HFFc6 (cell line): ENCODE measurements around the gene PGAP3. TPM values are rescaled to one million over a fixed set of nuclear protein-coding genes. Genes with fewer than 3 reads are reported as not detected.

Experiments used
- DNase-seq: peaks from one replicate; pipeline ENCODE4 v3.0.0-alpha.2; 2018
- H3K27ac Mint-ChIP-seq: 2 replicates; pipeline ENCODE4 v1.8.0; 2020; ENCODE audit warnings: mild to moderate bottlenecking, mixed read lengths
- H3K27me3 Mint-ChIP-seq: 2 replicates; pipeline ENCODE4 v1.8.0; 2021; ENCODE audit warnings: mild to moderate bottlenecking, moderate library complexity, mixed read lengths; ENCODE audit not compliant: insufficient read depth
- H3K36me3 Mint-ChIP-seq: 2 replicates; pipeline ENCODE4 v1.8.0; 2021; ENCODE audit warnings: low read depth, mixed read lengths
- H3K4me1 Mint-ChIP-seq: 2 replicates; pipeline ENCODE4 v1.8.0; 2020; ENCODE audit warnings: low read depth, mixed read lengths
- H3K4me3 Mint-ChIP-seq: 2 replicates; pipeline ENCODE4 v1.8.0; 2020; ENCODE audit warnings: mild to moderate bottlenecking, moderate library complexity, mixed read lengths
- H3K9me3 Mint-ChIP-seq: 2 replicates; pipeline ENCODE4 v1.8.0; 2020; ENCODE audit warnings: mild to moderate bottlenecking, mixed read lengths
- total RNA-seq, 6 experiments: library from RNA; stranded (reverse); fragmentation: NEBNext Ultra II Directional; extraction: Animal tissue kit (Norgen Biotek cat#: 25700); gene quantifications; 2 replicates in 1 of 6; 3 replicates in 5 of 6; pipeline ENCODE4 v1.2.3, GENCODE V29; 2021
- TF ChIP-seq, protein P1 (sequence below): fragments of 200-600 bp; sonication (generic); IDR thresholded peaks from 2 replicates; pipeline ENCODE4 v1.5.0; 2021; ENCODE audit warnings: antibody characterized with exemption, mild to moderate bottlenecking

Gene PGAP3
- total RNA-seq, 6 experiments from 2014 or later, result 9.9 to 15.5 (median 12.7) TPM

GRCh38 chr17:39653316-39653661 lies 34.6 kb downstream of the PGAP3 start:
- Mint-ChIP-seq H3K4me1 (peaks cover 21% of the 10 kb centered on the region), H3K36me3 (no peaks in the 10 kb centered on the region), H3K27ac (no peak overlapping the region), H3K9me3 (no peaks in the 10 kb centered on the region), H3K4me3 (no peak overlapping the region), H3K27me3 (peaks cover 2% of the 10 kb centered on the region; the same call in 1 of the 2 replicates)
- TF ChIP-seq, protein P1, sequence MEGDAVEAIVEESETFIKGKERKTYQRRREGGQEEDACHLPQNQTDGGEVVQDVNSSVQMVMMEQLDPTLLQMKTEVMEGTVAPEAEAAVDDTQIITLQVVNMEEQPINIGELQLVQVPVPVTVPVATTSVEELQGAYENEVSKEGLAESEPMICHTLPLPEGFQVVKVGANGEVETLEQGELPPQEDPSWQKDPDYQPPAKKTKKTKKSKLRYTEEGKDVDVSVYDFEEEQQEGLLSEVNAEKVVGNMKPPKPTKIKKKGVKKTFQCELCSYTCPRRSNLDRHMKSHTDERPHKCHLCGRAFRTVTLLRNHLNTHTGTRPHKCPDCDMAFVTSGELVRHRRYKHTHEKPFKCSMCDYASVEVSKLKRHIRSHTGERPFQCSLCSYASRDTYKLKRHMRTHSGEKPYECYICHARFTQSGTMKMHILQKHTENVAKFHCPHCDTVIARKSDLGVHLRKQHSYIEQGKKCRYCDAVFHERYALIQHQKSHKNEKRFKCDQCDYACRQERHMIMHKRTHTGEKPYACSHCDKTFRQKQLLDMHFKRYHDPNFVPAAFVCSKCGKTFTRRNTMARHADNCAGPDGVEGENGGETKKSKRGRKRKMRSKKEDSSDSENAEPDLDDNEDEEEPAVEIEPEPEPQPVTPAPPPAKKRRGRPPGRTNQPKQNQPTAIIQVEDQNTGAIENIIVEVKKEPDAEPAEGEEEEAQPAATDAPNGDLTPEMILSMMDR, result no peak
- DNase-seq, result no peak

DNA sequence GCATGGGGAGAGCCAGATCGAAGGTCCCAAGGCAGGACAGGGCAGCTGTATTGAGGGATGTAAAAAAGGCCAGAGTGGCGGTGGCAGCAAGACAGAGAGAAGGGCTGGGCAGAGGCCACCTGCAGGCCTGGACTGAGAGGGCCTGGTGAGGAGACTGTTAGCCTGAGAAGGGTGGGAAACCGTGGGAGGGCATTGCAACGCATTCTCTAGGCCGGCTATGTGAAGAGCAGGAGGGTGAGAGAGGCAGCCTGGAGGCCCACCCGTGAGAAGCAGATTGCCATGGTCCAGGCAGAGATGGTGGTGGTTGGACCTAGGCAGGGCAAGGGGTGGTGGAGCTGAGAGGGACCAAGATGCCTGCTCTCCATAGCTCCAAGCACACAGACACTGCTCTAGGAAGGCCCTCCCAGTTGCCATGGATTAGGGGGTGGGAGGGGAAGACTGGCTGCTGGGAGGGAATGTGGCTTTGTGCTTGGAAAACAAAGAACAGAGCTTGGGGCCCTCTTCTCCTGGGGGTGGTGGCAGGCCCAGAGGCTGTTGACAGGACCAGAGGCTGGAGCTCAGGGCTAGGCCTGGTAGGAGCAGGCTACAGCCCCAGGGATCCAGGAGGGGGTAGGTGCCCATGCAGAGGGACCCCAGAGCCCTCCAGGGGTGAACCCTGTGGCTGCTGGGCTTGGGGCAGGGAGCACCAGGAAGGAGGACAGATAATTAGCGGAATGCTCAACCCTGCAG lies 35.1 kb downstream of the PGAP3 start:
- H3K27ac Mint-ChIP-seq, result no peak overlapping the region; the same call in none of the 2 replicates
- H3K9me3 Mint-ChIP-seq, result no peaks in the 10 kb centered on the region
- H3K4me1 Mint-ChIP-seq, result peaks cover 21% of the 10 kb centered on the region
- no peaks in the 10 kb centered on the region for H3K36me3 Mint-ChIP-seq
- no peak overlapping the region for H3K4me3 Mint-ChIP-seq
- H3K27me3 Mint-ChIP-seq, result peaks cover 2% of the 10 kb centered on the region; the same call in 1 of the 2 replicates
- no peak for DNase-seq
- TF ChIP-seq, protein P1, result no peak

GRCh38 chr17:39651923-39652586 lies 35.8 kb downstream of the PGAP3 start:
- H3K36me3 Mint-ChIP-seq, result no peaks in the 10 kb centered on the region
- TF ChIP-seq, protein P1, result no peak
- peaks cover 21% of the 10 kb centered on the region for H3K4me1 Mint-ChIP-seq
- H3K27me3 Mint-ChIP-seq, result peaks cover 2% of the 10 kb centered on the region; the same call in 1 of the 2 replicates
- H3K9me3 Mint-ChIP-seq, result no peaks in the 10 kb centered on the region
- H3K27ac Mint-ChIP-seq, result no peak overlapping the region; the same call in 1 of the 2 replicates
- H3K4me3 Mint-ChIP-seq, result no peak overlapping the region
- no peak for DNase-seq

DNA sequence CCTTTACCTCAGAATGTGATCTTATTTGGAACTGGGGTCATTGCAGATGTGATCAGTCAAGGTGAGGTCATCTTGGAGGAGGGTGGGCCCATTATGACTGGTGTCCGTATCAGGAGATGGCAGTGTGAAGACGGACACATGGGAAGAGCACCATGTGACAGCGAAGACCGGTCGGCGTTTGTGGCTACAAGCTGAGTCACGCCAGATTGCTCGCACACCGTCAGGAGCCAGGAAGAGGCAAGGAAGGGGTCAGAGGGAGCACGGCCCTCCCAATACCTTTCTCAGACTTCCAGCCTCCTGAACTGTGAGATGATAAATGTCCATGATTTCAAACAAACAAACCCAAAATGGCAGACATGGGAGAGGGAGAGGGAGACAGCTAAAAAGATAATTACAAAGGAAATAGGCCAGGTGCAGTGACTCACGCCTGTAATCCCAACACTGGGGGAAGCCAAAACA lies 37.7 kb downstream of the PGAP3 start:
- H3K4me1 Mint-ChIP-seq, result peaks cover 21% of the 10 kb centered on the region

GRCh38 chr17:39648616-39649366 lies 39.1 kb downstream of the PGAP3 start:
- Mint-ChIP-seq H3K4me3 (no peak overlapping the region), H3K27ac (no peak overlapping the region), H3K36me3 (no peaks in the 10 kb centered on the region)

More for the DNA sequence above, 37.7 kb downstream of the PGAP3 start:
- TF ChIP-seq, protein P1, result no peak
- Mint-ChIP-seq H3K36me3 (no peaks in the 10 kb centered on the region), H3K27me3 (peaks cover 2% of the 10 kb centered on the region; the same call in 1 of the 2 replicates), H3K9me3 (no peaks in the 10 kb centered on the region), H3K4me3 (no peak overlapping the region), H3K27ac (no peak overlapping the region)
- DNase-seq, result no peak

More at GRCh38 chr17:39648616-39649366, 39.1 kb downstream of the PGAP3 start:
- H3K9me3 Mint-ChIP-seq, result no peaks in the 10 kb centered on the region
- peaks cover 23% of the 10 kb centered on the region for H3K4me1 Mint-ChIP-seq
- DNase-seq, result no peak
- H3K27me3 Mint-ChIP-seq, result peaks cover 2% of the 10 kb centered on the region; the same call in 1 of the 2 replicates
- TF ChIP-seq, protein P1, result no peak
